B cell (primary cell): Measurements from ENCODE around the gene MAPKAPK3. TPM values are rescaled to one million over a fixed set of nuclear protein-coding genes. Genes with fewer than 3 reads are reported as not detected.

Source experiments
- ATAC-seq: fragments of 200-7000 bp; cut with Tn5 transposase; one replicate; pipeline ENCODE4 v1.10.0; 2021; ENCODE audit warnings: low read depth, mild to moderate bottlenecking, moderate number of reproducible peaks, moderate library complexity
- CTCF ChIA-PET: fragments of 350-600 bp; sonication (Branson Sonifier 250); formaldehyde crosslinking; loops from one replicate; lab custom pipeline; 2021; ENCODE audit warnings: antibody characterized with exemption, inconsistent platforms; lab: Charles Lee
- POLR2A ChIA-PET: fragments of 350-600 bp; sonication (Branson Sonifier 250); formaldehyde crosslinking; loops from one replicate; lab custom pipeline; 2021; ENCODE audit warnings: antibody characterized with exemption; lab: Charles Lee
- DNase-seq: peaks from one replicate; pipeline ENCODE4 v3.0.0; 2013
- H2AFZ ChIP-seq: 2 replicates; pipeline ENCODE4 v1.6.1; 2012; ENCODE audit warnings: mild to moderate bottlenecking, low read depth, low read length; ENCODE audit not compliant: insufficient read depth, poor library complexity, severe bottlenecking
- H3K27ac ChIP-seq, 2 donors: 1 replicate in 1 of 2; 2 replicates in 1 of 2; pipeline ENCODE4 v1.5.1; 2012 to 2013; ENCODE audit warnings: low read length in 2 of 2, mild to moderate bottlenecking in 2 of 2, moderate library complexity in 1 of 2
- H3K27me3 ChIP-seq, 4 experiments: fragments of 200-600 bp in 1 of 4; sonication (generic) in 1 of 4; replicated peaks in 1 of 4; 1 replicate in 2 of 4; 2 replicates in 2 of 4; pipeline versions ENCODE4 v1.6.1 to v1.7.0; 2013 to 2016; ENCODE audit warnings: low read length in 3 of 4, mild to moderate bottlenecking in 2 of 4, mixed read lengths in 1 of 4, moderate library complexity in 1 of 4; ENCODE audit not compliant: insufficient read depth in 4 of 4, control insufficient read depth in 3 of 4; ENCODE audit errors: control extremely low read depth in 1 of 4
- H3K36me3 ChIP-seq, 2 experiments: replicated peaks in 1 of 2; 1 replicate in 1 of 2; 2 replicates in 1 of 2; pipeline versions ENCODE4 v1.6.1 to v1.7.1; 2013; ENCODE audit warnings: low read length in 1 of 2; ENCODE audit not compliant: insufficient read depth in 2 of 2, control insufficient read depth in 1 of 2; ENCODE audit errors: control extremely low read depth in 1 of 2, extremely low read depth in 1 of 2
- H3K4me1 ChIP-seq, 2 donors: fragments of 200-600 bp in 1 of 2; sonication (generic) in 1 of 2; 1 replicate in 1 of 2; 2 replicates in 1 of 2; pipeline versions ENCODE4 v1.5.1 to v1.6.1; 2013 to 2017; ENCODE audit warnings: low read length in 2 of 2; ENCODE audit not compliant: control insufficient read depth in 2 of 2, insufficient read depth in 2 of 2
- H3K4me2 ChIP-seq: replicated peaks from 2 replicates; pipeline ENCODE3; 2012; ENCODE audit warnings: mild to moderate bottlenecking, low read depth, low read length; ENCODE audit not compliant: poor library complexity, severe bottlenecking
- H3K4me3 ChIP-seq, 5 experiments: fragments of 200-600 bp in 1 of 5; sonication (generic) in 1 of 5; 1 replicate in 3 of 5; 2 replicates in 2 of 5; pipeline versions ENCODE4 v1.5.1 to v1.7.0; 2011 to 2016; ENCODE audit warnings: low read length in 4 of 5, mild to moderate bottlenecking in 4 of 5, low read depth in 2 of 5, control low read depth in 1 of 5, moderate library complexity in 1 of 5; ENCODE audit not compliant: insufficient read depth in 1 of 5; ENCODE audit errors: control extremely low read depth in 1 of 5, extremely low read depth in 1 of 5
- H3K79me2 ChIP-seq: fragments of 200-600 bp; sonication (generic); one replicate; pipeline ENCODE4 v1.6.0; 2016; ENCODE audit warnings: low read length; ENCODE audit not compliant: control insufficient read depth, insufficient read depth
- H3K9ac ChIP-seq: fragments of 200-600 bp; sonication (generic); 2 replicates; pipeline ENCODE4 v1.6.1; 2017; ENCODE audit warnings: mild to moderate bottlenecking, low read length, moderate library complexity
- H3K9me3 ChIP-seq, 3 donors: one replicate each; pipeline versions ENCODE4 v1.6.1 to v1.7.1; 2013; ENCODE audit warnings: low read length in 2 of 3; ENCODE audit not compliant: control insufficient read depth in 2 of 3, insufficient read depth in 1 of 3; ENCODE audit errors: control extremely low read depth in 1 of 3
- H4K20me1 ChIP-seq: 2 replicates; pipeline ENCODE4 v1.6.0; 2012; ENCODE audit warnings: mild to moderate bottlenecking, low read length; ENCODE audit not compliant: insufficient read depth, control insufficient read depth, poor library complexity, severe bottlenecking
- H3K27ac Mint-ChIP-seq: one replicate; pipeline ENCODE4 v1.8.0; 2021; ENCODE audit warnings: mixed read lengths
- H3K27me3 Mint-ChIP-seq: one replicate; pipeline ENCODE4 v1.8.0; 2021; ENCODE audit warnings: mixed read lengths
- H3K4me1 Mint-ChIP-seq: one replicate; pipeline ENCODE4 v1.8.0; 2021; ENCODE audit warnings: mixed read lengths
- H3K4me3 Mint-ChIP-seq: one replicate; pipeline ENCODE4 v1.8.0; 2021; ENCODE audit warnings: mixed read lengths
- H3K9me3 Mint-ChIP-seq: one replicate; pipeline ENCODE4 v1.8.0; 2022; ENCODE audit warnings: mixed read lengths; ENCODE audit not compliant: insufficient read depth
- CTCF ChIP-seq: fragments of 200-600 bp; IDR thresholded peaks from one replicate; pipeline ENCODE4 v1.8.0; 2022; ENCODE audit warnings: antibody characterized with exemption, mild to moderate bottlenecking
- EZH2 ChIP-seq: IDR thresholded peaks from 2 replicates; pipeline ENCODE4 v1.6.1; 2012; ENCODE audit warnings: borderline replicate concordance, low read depth, mild to moderate bottlenecking, moderate library complexity, low read length; ENCODE audit not compliant: insufficient read depth, poor library complexity, severe bottlenecking
- WGBS: methylation state at CpG from one replicate; pipeline ENCODE4 v1.1.5; 2013; ENCODE audit warnings: missing lambda C conversion rate; ENCODE audit not compliant: insufficient coverage; 5-methylcytosine and 5-hydroxymethylcytosine counted together
- intact Hi-C: fragments of 100-400 bp; cut with micrococcal nuclease; formaldehyde crosslinking; loops from one replicate; pipeline ENCODE4 v1.10.0; 2022
- polyA plus RNA-seq: library from polyadenylated mRNA; depleted of rRNA; stranded (reverse); fragments of >200 nt; gene quantifications from 2 replicates; pipeline ENCODE4 v1.2.3, GENCODE V29; 2012
- total RNA-seq, 2 donors: library from RNA; stranded (reverse); fragments of 120-200 nt in 1 of 2; gene quantifications; 1 replicate in 1 of 2; 2 replicates in 1 of 2; pipeline versions ENCODE4 v1.2.3 to v1.2.4, GENCODE V29; 2013 to 2022

MAPKAPK3 gene
- total and polyA plus RNA-seq, 2 donors (not counting 1 experiment from before 2014, with no cell fraction given), result 17.8 to 18.8 TPM

GRCh38 chr3:50675179-50676030 lies 58.5 kb downstream of the MAPKAPK3 start:
- peak; percentile 45 for TF ChIP-seq CTCF
- TF ChIP-seq EZH2, result no peak
- H3K79me2 ChIP-seq, result no peaks in the 10 kb centered on the region
- peaks cover 53% of the 10 kb centered on the region for H3K27me3 Mint-ChIP-seq
- peak overlapping the region; percentile 81 for H3K4me3 Mint-ChIP-seq
- H3K4me3 ChIP-seq, result peak overlapping the region in 3 of 5 experiments; percentile 31 to 46 (median 46)
- H3K4me1 ChIP-seq, result peaks cover 3 to 12% of the 10 kb centered on the region in 2 donors
- ChIA-PET CTCF (interaction anchor here (0.9 to 1.0 kb wide), 2 partner anchors 23 to 697 kb away, joined by 3 to 4 read pairs; no protein-coding TSS in a partner anchor), POLR2A (no interaction called here)
- no peaks in the 10 kb centered on the region for H4K20me1 ChIP-seq
- H2AFZ ChIP-seq, result peak overlapping the region; percentile 62
- H3K9me3 Mint-ChIP-seq, result no peaks in the 10 kb centered on the region
- no peak overlapping the region for H3K27ac Mint-ChIP-seq
- H3K36me3 ChIP-seq, result no peaks in the 10 kb centered on the region
- DNase-seq (peak; percentile 55), ATAC-seq (peak; percentile 43)
- no peak overlapping the region for H3K27ac ChIP-seq
- peaks cover 0 to 47% (median 28%) of the 10 kb centered on the region in 4 experiments for H3K27me3 ChIP-seq
- peak overlapping the region; percentile 87 for H3K4me2 ChIP-seq
- peaks cover 9% of the 10 kb centered on the region for H3K4me1 Mint-ChIP-seq
- peak overlapping the region; percentile 35 for H3K9ac ChIP-seq
- H3K9me3 ChIP-seq, result no peaks in the 10 kb centered on the region
- intact Hi-C loops, result no loop called here
- under 1% methylated on average over 55 of the region's 65 CpGs for WGBS
